Stomach (tissue), 4 donors: ENCODE results near the gene MNT.

ENCODE experiments used
- EP300 ChIP-seq: sonication (generic); formaldehyde crosslinking; IDR thresholded peaks from one replicate; pipeline ENCODE4 v1.6.1; 2017; ENCODE audit warnings: antibody characterized with exemption
- POLR2A ChIP-seq, 4 donors: fragments of 450-650 bp; IDR thresholded peaks; one replicate each; pipeline ENCODE4 v1.6.1; 2016; ENCODE audit warnings: antibody characterized with exemption in 4 of 4, control low read depth in 2 of 4, mild to moderate bottlenecking in 1 of 4, moderate library complexity in 1 of 4
- POLR2AphosphoS5 ChIP-seq, 3 donors: sonication (generic); formaldehyde crosslinking; IDR thresholded peaks; one replicate each; pipeline ENCODE4 v1.6.1; 2016; ENCODE audit warnings: antibody characterized with exemption in 3 of 3
- TF ChIP-seq, protein P1 (sequence below), 7 experiments: fragments of 450-650 bp in 4 of 7; fragments of 200-600 bp in 3 of 7; sonication (generic) in 3 of 7; IDR thresholded peaks; one replicate each; pipeline ENCODE4 v1.5.1; 2016 to 2019; ENCODE audit warnings: antibody characterized with exemption in 7 of 7, control low read depth in 2 of 7, mild to moderate bottlenecking in 1 of 7

DNA sequence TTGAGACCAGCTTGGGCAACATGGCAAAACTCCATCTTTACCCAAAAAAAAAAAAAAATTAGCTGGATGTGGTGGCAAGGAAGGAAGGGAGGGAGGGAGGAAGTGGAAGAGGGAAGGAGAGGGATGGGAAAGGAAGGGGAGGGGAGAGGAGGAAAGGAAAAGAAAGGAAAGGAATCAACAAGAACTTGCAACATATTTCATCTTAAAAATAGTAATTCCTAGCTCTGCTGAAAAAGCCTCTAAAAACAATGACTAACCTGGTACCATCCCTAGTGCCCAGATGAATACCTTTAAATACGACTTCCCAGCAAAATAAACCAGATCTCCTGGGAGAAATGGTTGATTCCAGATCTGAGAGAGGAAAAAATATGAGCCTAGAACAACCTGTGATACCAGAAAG is 27.1 kb upstream of the MNT start:
- TF ChIP-seq, protein P1, sequence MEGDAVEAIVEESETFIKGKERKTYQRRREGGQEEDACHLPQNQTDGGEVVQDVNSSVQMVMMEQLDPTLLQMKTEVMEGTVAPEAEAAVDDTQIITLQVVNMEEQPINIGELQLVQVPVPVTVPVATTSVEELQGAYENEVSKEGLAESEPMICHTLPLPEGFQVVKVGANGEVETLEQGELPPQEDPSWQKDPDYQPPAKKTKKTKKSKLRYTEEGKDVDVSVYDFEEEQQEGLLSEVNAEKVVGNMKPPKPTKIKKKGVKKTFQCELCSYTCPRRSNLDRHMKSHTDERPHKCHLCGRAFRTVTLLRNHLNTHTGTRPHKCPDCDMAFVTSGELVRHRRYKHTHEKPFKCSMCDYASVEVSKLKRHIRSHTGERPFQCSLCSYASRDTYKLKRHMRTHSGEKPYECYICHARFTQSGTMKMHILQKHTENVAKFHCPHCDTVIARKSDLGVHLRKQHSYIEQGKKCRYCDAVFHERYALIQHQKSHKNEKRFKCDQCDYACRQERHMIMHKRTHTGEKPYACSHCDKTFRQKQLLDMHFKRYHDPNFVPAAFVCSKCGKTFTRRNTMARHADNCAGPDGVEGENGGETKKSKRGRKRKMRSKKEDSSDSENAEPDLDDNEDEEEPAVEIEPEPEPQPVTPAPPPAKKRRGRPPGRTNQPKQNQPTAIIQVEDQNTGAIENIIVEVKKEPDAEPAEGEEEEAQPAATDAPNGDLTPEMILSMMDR (IDR thresholded peaks at IDR 0.05) = no peak
- TF ChIP-seq EP300 (no peak), POLR2A (IDR thresholded peaks at IDR 0.05) (no peak), POLR2AphosphoS5 (IDR thresholded peaks at IDR 0.05) (no peak)
